HCT116 (cell line): Measurements from ENCODE around the gene NXPH1. TPM values are rescaled to one million over a fixed set of nuclear protein-coding genes. Genes with fewer than 3 reads are reported as not detected.

ENCODE experiments used
- ATAC-seq: fragments of 200-7000 bp; cut with Tn5 transposase; 2 replicates; pipeline ENCODE4 v1.9.1; 2020; ENCODE audit warnings: mild to moderate bottlenecking, moderate library complexity
- BruUV-seq: library from RNA; stranded (reverse); fragments of 400-500 nt; replicated peaks from 2 replicates; lab custom pipeline; 2021; lab: Mats Ljungman, UMichigan
- CTCF ChIA-PET: fragments of 300-600 bp; sonication (Branson Sonifier 250); formaldehyde crosslinking; loops from one replicate; lab custom pipeline; 2021; ENCODE audit warnings: antibody characterized with exemption; lab: Charles Lee
- POLR2A ChIA-PET: fragments of 300-600, 350-600 bp; sonication (Branson Sonifier 250); formaldehyde crosslinking; loops from one replicate; lab custom pipeline; 2021; ENCODE audit warnings: antibody characterized with exemption; lab: Charles Lee
- RAD21 ChIA-PET, 2 experiments: fragments of 300-600 bp; sonication (Branson Sonifier 250); formaldehyde crosslinking; loops; one replicate each; lab custom pipeline; 2023; ENCODE audit warnings: low total read pairs in 2 of 2; ENCODE audit not compliant: uncharacterized antibody in 2 of 2, unreplicated experiment in 2 of 2, low non-redundant PET in 1 of 2; lab: Charles Lee
- DNase-seq: peaks from one replicate; pipeline ENCODE4 v3.0.0-alpha.2; 2010; ENCODE audit warnings: low read depth, low spot score
- H2AFZ ChIP-seq: fragments of 200-600 bp; shearing (Covaris generic), sonication (generic); 2 replicates; pipeline ENCODE4 v1.6.1; 2017; ENCODE audit warnings: low read depth, mixed run types, mixed read lengths, antibody characterized with exemption, low read length; ENCODE audit not compliant: poor library complexity, severe bottlenecking
- H3K27ac ChIP-seq: 2 replicates; pipeline ENCODE4 v1.5.1; 2012; ENCODE audit warnings: low read depth, low read length
- H3K27me3 ChIP-seq: fragments of 200-600 bp; sonication (generic); 2 replicates; pipeline ENCODE4 v1.6.1; 2016; ENCODE audit warnings: mixed run types, low read length, mixed read lengths; ENCODE audit not compliant: insufficient read depth
- H3K36me3 ChIP-seq, 2 experiments: fragments of 200-500 bp in 1 of 2; fragments of 200-600 bp in 1 of 2; sonication (Bioruptor generic) in 1 of 2; sonication (generic) in 1 of 2; 2 replicates each; pipeline versions ENCODE4 v1.5.1 to v1.6.1; 2014 to 2016; ENCODE audit warnings: low read length in 2 of 2, inconsistent platforms in 1 of 2, mixed read lengths in 1 of 2, mixed run types in 1 of 2; ENCODE audit not compliant: insufficient read depth in 2 of 2, control insufficient read depth in 1 of 2
- H3K4me1 ChIP-seq, 2 experiments: fragments of 200-600 bp in 1 of 2; sonication (generic) in 1 of 2; 2 replicates each; pipeline versions ENCODE4 v1.5.1 to v1.6.1; 2012 to 2017; ENCODE audit warnings: low read length in 2 of 2, inconsistent platforms in 1 of 2, mild to moderate bottlenecking in 1 of 2, mixed read lengths in 1 of 2, mixed run types in 1 of 2, moderate library complexity in 1 of 2; ENCODE audit not compliant: insufficient read depth in 2 of 2, control insufficient read depth in 1 of 2
- H3K4me2 ChIP-seq: fragments of 200-600 bp; sonication (generic); 2 replicates; pipeline ENCODE4 v1.6.1; 2017; ENCODE audit warnings: mixed run types, low read length, mixed read lengths
- H3K4me3 ChIP-seq, 2 experiments: fragments of 200-600 bp in 1 of 2; sonication (generic) in 1 of 2; replicated peaks in 1 of 2; 2 replicates each; pipeline ENCODE4 v1.5.1; 2011 to 2016; ENCODE audit warnings: low read length in 2 of 2, control low read depth in 1 of 2, low read depth in 1 of 2, mild to moderate bottlenecking in 1 of 2, mixed read lengths in 1 of 2, mixed run types in 1 of 2
- H3K79me2 ChIP-seq: fragments of 200-600 bp; sonication (generic); 2 replicates; pipeline ENCODE4 v1.6.1; 2017; ENCODE audit warnings: mild to moderate bottlenecking, mixed run types, low read length, moderate library complexity, mixed read lengths; ENCODE audit not compliant: insufficient read depth
- H3K9ac ChIP-seq: fragments of 200-600 bp; sonication (generic); 2 replicates; pipeline ENCODE4 v1.6.1; 2016; ENCODE audit warnings: low read length, mixed read lengths
- H3K9me2 ChIP-seq: fragments of 200-600 bp; sonication (generic), shearing (Covaris generic); 2 replicates; pipeline ENCODE4 v1.6.1; 2017; ENCODE audit warnings: mixed run types, mild to moderate bottlenecking, moderate library complexity; ENCODE audit not compliant: insufficient read depth
- H3K9me3 ChIP-seq, 2 experiments: fragments of 200-500 bp in 1 of 2; fragments of 200-600 bp in 1 of 2; sonication (Bioruptor generic) in 1 of 2; sonication (generic) in 1 of 2; 2 replicates each; pipeline ENCODE4 v1.6.1; 2014 to 2017; ENCODE audit warnings: low read length in 2 of 2, mixed read lengths in 2 of 2, inconsistent platforms in 1 of 2, low read depth in 1 of 2, mild to moderate bottlenecking in 1 of 2, mixed run types in 1 of 2, moderate library complexity in 1 of 2; ENCODE audit not compliant: control insufficient read depth in 1 of 2, insufficient read depth in 1 of 2
- H4K20me1 ChIP-seq: fragments of 200-600 bp; sonication (generic), shearing (Covaris generic); 2 replicates; pipeline ENCODE4 v1.6.1; 2017; ENCODE audit warnings: mixed run types, mild to moderate bottlenecking, moderate library complexity; ENCODE audit not compliant: insufficient read depth
- ATF3 ChIP-seq: IDR thresholded peaks from 2 replicates; pipeline ENCODE4 v1.6.1; 2012
- CBX3 ChIP-seq: IDR thresholded peaks from 2 replicates; pipeline ENCODE4 v1.6.1; 2012; ENCODE audit warnings: low read depth
- CEBPB ChIP-seq: IDR thresholded peaks from 2 replicates; pipeline ENCODE4 v1.6.1; 2012; ENCODE audit warnings: low read depth
- EGR1 ChIP-seq: IDR thresholded peaks from 2 replicates; pipeline ENCODE4 v1.6.1; 2012; ENCODE audit warnings: low read depth
- ELF1 ChIP-seq: IDR thresholded peaks from 2 replicates; pipeline ENCODE4 v1.6.1; 2012; ENCODE audit warnings: low read depth, borderline replicate concordance
- EZH2phosphoT487 ChIP-seq: fragments of 200-600 bp; IDR thresholded peaks from 2 replicates; pipeline ENCODE4 v1.6.1; 2018; ENCODE audit warnings: antibody characterized with exemption, borderline replicate concordance
- FOSL1 ChIP-seq: IDR thresholded peaks from 2 replicates; pipeline ENCODE4 v1.6.1; 2012; ENCODE audit warnings: low read depth
- JUND ChIP-seq: IDR thresholded peaks from 2 replicates; pipeline ENCODE4 v1.6.1; 2012
- POLR2A ChIP-seq: IDR thresholded peaks from 2 replicates; pipeline ENCODE4 v1.7.0; 2011; ENCODE audit warnings: borderline replicate concordance; ENCODE audit not compliant: insufficient read depth, insufficient read length; ENCODE audit errors: extremely low read depth
- POLR2AphosphoS5 ChIP-seq: IDR thresholded peaks from 2 replicates; pipeline ENCODE4 v1.6.1; 2011; ENCODE audit warnings: mild to moderate bottlenecking, low read depth, low read length, moderate library complexity
- RAD21 ChIP-seq: IDR thresholded peaks from 2 replicates; pipeline ENCODE4 v1.6.1; 2012; ENCODE audit warnings: low read depth, mild to moderate bottlenecking
- REST ChIP-seq: IDR thresholded peaks from 2 replicates; pipeline ENCODE4 v1.6.1; 2012; ENCODE audit warnings: low read depth
- SIN3A ChIP-seq: IDR thresholded peaks from 2 replicates; pipeline ENCODE4 v1.6.1; 2012; ENCODE audit warnings: low read depth
- SP1 ChIP-seq: IDR thresholded peaks from 2 replicates; pipeline ENCODE4 v1.6.1; 2012; ENCODE audit warnings: low read depth
- SRF ChIP-seq: IDR thresholded peaks from 2 replicates; pipeline ENCODE4 v1.6.1; 2012; ENCODE audit warnings: low read depth
- TCF7L2 ChIP-seq: IDR thresholded peaks from 2 replicates; pipeline ENCODE4 v1.7.0; 2011; ENCODE audit warnings: borderline replicate concordance, inconsistent platforms; ENCODE audit not compliant: insufficient read depth, insufficient read length; ENCODE audit errors: extremely low read depth
- ZBTB33 ChIP-seq: IDR thresholded peaks from 2 replicates; pipeline ENCODE4 v1.6.1; 2011; ENCODE audit warnings: mild to moderate bottlenecking, low read length, moderate library complexity; ENCODE audit not compliant: insufficient replicate concordance; ENCODE audit errors: extremely low read depth
- ZNF274 ChIP-seq: fragments of 200-500 bp; sonication (Bioruptor generic); IDR thresholded peaks from 2 replicates; pipeline ENCODE4 v1.6.1; 2014; ENCODE audit warnings: mild to moderate bottlenecking, low read depth, low read length, inconsistent platforms
- intact Hi-C: fragments of 100-400 bp; cut with micrococcal nuclease; formaldehyde crosslinking; loops from 2 replicates; pipeline ENCODE4 v1.10.0; 2022
- total RNA-seq: library from RNA; stranded (reverse); gene quantifications from one replicate; pipeline ENCODE4 v1.2.1, GENCODE V29; 2021; ENCODE audit not compliant: unreplicated experiment
- TF ChIP-seq, protein P1 (sequence below), 3 experiments: fragments of 200-600 bp in 1 of 3; sonication (generic) in 1 of 3; IDR thresholded peaks in 2 of 3; conservative IDR thresholded peaks in 1 of 3; 2 replicates each; pipeline ENCODE4 v1.5.1; 2012 to 2017; ENCODE audit warnings: low read depth in 2 of 3, low read length in 2 of 3, antibody characterized with exemption in 1 of 3, borderline replicate concordance in 1 of 3, control low read depth in 1 of 3, mild to moderate bottlenecking in 1 of 3, mixed read lengths in 1 of 3, mixed run types in 1 of 3, moderate library complexity in 1 of 3; ENCODE audit not compliant: insufficient read depth in 1 of 3
- TF ChIP-seq, protein P2 (sequence below): IDR thresholded peaks from 2 replicates; pipeline ENCODE4 v1.6.1; 2012

The NXPH1 gene
- total RNA-seq, 1 experiment from 2014 or later, result 0.17 TPM

DNA sequence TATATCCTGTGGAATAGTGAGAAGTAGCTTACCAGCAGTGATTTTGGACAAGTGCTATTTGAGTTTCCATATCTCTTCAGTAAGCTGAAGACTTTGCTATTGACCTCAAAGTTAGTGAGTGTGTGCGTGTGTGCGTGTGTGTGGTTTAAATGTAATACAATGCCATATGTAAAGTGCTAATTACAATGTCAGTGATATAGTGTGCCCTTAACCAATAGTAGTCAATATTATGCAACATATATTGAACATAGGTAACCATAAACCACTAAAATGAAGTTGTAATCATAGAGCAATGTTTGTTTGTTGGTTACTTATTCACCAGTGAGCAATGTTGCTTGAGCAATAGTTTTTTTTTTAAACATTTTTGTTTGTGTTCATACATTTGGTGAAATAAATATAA is 309.4 kb downstream of the NXPH1 start:
- Histone ChIP-seq H2AFZ (no peak overlapping the region), H3K9ac (no peak overlapping the region), H3K79me2 (no peaks in the 10 kb centered on the region), H3K4me3 (no peak overlapping the region), H3K27me3 (no peaks in the 10 kb centered on the region), H3K4me1 (no peaks in the 10 kb centered on the region), H3K9me3 (no peaks in the 10 kb centered on the region), H3K9me2 (no peaks in the 10 kb centered on the region), H3K36me3 (no peaks in the 10 kb centered on the region), H3K4me2 (no peak overlapping the region), H4K20me1 (no peaks in the 10 kb centered on the region), H3K27ac (no peak overlapping the region)
- TF ChIP-seq EGR1 (no peak), RAD21 (no peak), ZBTB33 (no peak), FOSL1 (no peak), ELF1 (no peak), SRF (no peak), ATF3 (no peak), CEBPB (no peak), ZNF274 (no peak), CBX3 (no peak), SP1 (no peak), POLR2AphosphoS5 (no peak), REST (no peak), POLR2A (no peak), SIN3A (no peak), JUND (no peak), TCF7L2 (no peak), EZH2phosphoT487 (no peak)
- TF ChIP-seq, protein P1, sequence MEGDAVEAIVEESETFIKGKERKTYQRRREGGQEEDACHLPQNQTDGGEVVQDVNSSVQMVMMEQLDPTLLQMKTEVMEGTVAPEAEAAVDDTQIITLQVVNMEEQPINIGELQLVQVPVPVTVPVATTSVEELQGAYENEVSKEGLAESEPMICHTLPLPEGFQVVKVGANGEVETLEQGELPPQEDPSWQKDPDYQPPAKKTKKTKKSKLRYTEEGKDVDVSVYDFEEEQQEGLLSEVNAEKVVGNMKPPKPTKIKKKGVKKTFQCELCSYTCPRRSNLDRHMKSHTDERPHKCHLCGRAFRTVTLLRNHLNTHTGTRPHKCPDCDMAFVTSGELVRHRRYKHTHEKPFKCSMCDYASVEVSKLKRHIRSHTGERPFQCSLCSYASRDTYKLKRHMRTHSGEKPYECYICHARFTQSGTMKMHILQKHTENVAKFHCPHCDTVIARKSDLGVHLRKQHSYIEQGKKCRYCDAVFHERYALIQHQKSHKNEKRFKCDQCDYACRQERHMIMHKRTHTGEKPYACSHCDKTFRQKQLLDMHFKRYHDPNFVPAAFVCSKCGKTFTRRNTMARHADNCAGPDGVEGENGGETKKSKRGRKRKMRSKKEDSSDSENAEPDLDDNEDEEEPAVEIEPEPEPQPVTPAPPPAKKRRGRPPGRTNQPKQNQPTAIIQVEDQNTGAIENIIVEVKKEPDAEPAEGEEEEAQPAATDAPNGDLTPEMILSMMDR (IDR thresholded peaks at IDR 0.05 in 2 of 3, conservative IDR thresholded peaks at IDR 0.05 in 1 of 3; ENCODE audit: borderline replicate concordance in 1 of 3, insufficient read depth in 1 of 3, low read depth in 2 of 3, low read length in 2 of 3), result no peak
- TF ChIP-seq, protein P2, sequence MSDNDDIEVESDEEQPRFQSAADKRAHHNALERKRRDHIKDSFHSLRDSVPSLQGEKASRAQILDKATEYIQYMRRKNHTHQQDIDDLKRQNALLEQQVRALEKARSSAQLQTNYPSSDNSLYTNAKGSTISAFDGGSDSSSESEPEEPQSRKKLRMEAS, result no peak
- CTCF ChIA-PET, result no interaction called here
- DNase-seq (no peak), ATAC-seq (no peak)
- POLR2A ChIA-PET, result no interaction called here
- intact Hi-C loops, result no loop called here
- RAD21 ChIA-PET, result no interaction called here
- BruUV-seq, result no TSS peak
